Gastroesophageal sphincter (tissue), 3 donors: ENCODE data around the gene LTBP1.

Source experiments
- EP300 ChIP-seq: sonication (generic); formaldehyde crosslinking; IDR thresholded peaks from one replicate; pipeline ENCODE4 v1.6.1; 2017; ENCODE audit warnings: antibody characterized with exemption, mild to moderate bottlenecking
- POLR2A ChIP-seq, 2 donors: fragments of 450-650 bp; IDR thresholded peaks; one replicate each; pipeline ENCODE4 v1.6.1; 2017; ENCODE audit warnings: antibody characterized with exemption in 2 of 2, mild to moderate bottlenecking in 2 of 2, moderate library complexity in 1 of 2
- POLR2AphosphoS5 ChIP-seq: sonication (generic); formaldehyde crosslinking; IDR thresholded peaks from one replicate; pipeline ENCODE4 v1.6.1; 2017; ENCODE audit warnings: antibody characterized with exemption
- TF ChIP-seq, protein P1 (sequence below), 4 experiments: fragments of 200-600 bp in 2 of 4; fragments of 450-650 bp in 2 of 4; sonication (generic) in 1 of 4; IDR thresholded peaks; one replicate each; pipeline ENCODE4 v1.5.1; 2017 to 2019; ENCODE audit warnings: antibody characterized with exemption in 4 of 4, mild to moderate bottlenecking in 2 of 4, moderate library complexity in 2 of 4

DNA sequence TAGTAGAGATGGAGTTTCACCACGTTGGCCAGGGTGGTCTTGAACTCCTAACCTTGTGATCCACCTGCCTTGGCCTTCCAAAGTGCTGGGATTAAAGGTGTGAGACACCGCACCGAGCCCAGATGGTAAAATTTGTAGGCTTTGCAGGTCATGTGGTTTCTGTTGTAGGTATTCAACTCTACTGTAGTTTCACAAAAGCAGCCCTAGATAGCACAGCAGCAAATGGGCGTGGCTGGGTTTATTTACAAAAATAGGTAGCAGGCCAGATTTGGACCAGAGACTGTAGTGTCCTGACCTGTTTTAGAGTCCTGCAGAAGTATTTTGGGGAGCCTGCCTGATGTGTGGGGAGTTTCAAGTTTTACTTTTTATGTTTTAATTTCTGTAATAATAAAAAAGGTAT lies 445.6 kb downstream of the LTBP1 start:
- TF ChIP-seq, protein P1, sequence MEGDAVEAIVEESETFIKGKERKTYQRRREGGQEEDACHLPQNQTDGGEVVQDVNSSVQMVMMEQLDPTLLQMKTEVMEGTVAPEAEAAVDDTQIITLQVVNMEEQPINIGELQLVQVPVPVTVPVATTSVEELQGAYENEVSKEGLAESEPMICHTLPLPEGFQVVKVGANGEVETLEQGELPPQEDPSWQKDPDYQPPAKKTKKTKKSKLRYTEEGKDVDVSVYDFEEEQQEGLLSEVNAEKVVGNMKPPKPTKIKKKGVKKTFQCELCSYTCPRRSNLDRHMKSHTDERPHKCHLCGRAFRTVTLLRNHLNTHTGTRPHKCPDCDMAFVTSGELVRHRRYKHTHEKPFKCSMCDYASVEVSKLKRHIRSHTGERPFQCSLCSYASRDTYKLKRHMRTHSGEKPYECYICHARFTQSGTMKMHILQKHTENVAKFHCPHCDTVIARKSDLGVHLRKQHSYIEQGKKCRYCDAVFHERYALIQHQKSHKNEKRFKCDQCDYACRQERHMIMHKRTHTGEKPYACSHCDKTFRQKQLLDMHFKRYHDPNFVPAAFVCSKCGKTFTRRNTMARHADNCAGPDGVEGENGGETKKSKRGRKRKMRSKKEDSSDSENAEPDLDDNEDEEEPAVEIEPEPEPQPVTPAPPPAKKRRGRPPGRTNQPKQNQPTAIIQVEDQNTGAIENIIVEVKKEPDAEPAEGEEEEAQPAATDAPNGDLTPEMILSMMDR (IDR thresholded peaks at IDR 0.05) = no peak
- no peak for TF ChIP-seq POLR2AphosphoS5
- TF ChIP-seq EP300 = no peak
- no peak for TF ChIP-seq POLR2A (IDR thresholded peaks at IDR 0.05)
